Caco-2 (cell line): ENCODE data around the gene PDGFC. TPM values are rescaled to one million over a fixed set of nuclear protein-coding genes. Genes with fewer than 3 reads are reported as not detected.

Source experiments
- BruUV-seq: library from RNA; stranded (reverse); fragments of 400-500 nt; replicated peaks from 2 replicates; lab custom pipeline; 2021; lab: Mats Ljungman, UMichigan
- CTCF ChIA-PET: fragments of 300-600 bp; sonication (Branson Sonifier 250); formaldehyde crosslinking; loops from one replicate; lab custom pipeline; 2022; ENCODE audit warnings: antibody characterized with exemption; lab: Charles Lee
- POLR2A ChIA-PET: fragments of 300-600 bp; sonication (Branson Sonifier 250); formaldehyde crosslinking; loops from one replicate; lab custom pipeline; 2022; ENCODE audit warnings: antibody characterized with exemption; lab: Charles Lee
- DNase-seq, 2 experiments: peaks; one replicate each; pipeline versions ENCODE4 v3.0.0 to v3.0.0-alpha.2; 2020 to 2022
- H3K27me3 ChIP-seq: replicated peaks from 2 replicates; pipeline ENCODE4 v1.6.0; 2011; ENCODE audit warnings: low read length; ENCODE audit not compliant: control insufficient read depth, insufficient read depth
- H3K36me3 ChIP-seq: 2 replicates; pipeline ENCODE4 v1.5.1; 2011; ENCODE audit warnings: low read length; ENCODE audit not compliant: control insufficient read depth, insufficient read depth
- H3K4me1 ChIP-seq: fragments of 250-450 bp; sonication (Bioruptor Pico); 2 replicates; pipeline ENCODE4 v1.5.1; 2020; ENCODE audit warnings: mild to moderate bottlenecking
- H3K4me3 ChIP-seq: 2 replicates; pipeline ENCODE4 v1.5.1; 2011; ENCODE audit warnings: low read depth, mild to moderate bottlenecking, control low read depth, low read length
- H3K9me3 ChIP-seq: fragments of 250-450 bp; sonication (Bioruptor Pico); 2 replicates; pipeline ENCODE4 v1.5.1; 2020; ENCODE audit warnings: mild to moderate bottlenecking, moderate library complexity
- H3K27ac Mint-ChIP-seq: one replicate; pipeline ENCODE4 v1.8.0; 2022; ENCODE audit warnings: mixed read lengths; ENCODE audit not compliant: unreplicated experiment
- H3K27me3 Mint-ChIP-seq: one replicate; pipeline ENCODE4 v1.8.0; 2022; ENCODE audit warnings: mixed read lengths; ENCODE audit not compliant: insufficient read depth, unreplicated experiment
- H3K36me3 Mint-ChIP-seq: one replicate; pipeline ENCODE4 v1.8.0; 2022; ENCODE audit warnings: mild to moderate bottlenecking, mixed read lengths; ENCODE audit not compliant: insufficient read depth, unreplicated experiment
- H3K4me1 Mint-ChIP-seq: one replicate; pipeline ENCODE4 v1.8.0; 2022; ENCODE audit warnings: low read depth, mixed read lengths; ENCODE audit not compliant: unreplicated experiment
- H3K4me3 Mint-ChIP-seq: one replicate; pipeline ENCODE4 v1.8.0; 2022; ENCODE audit warnings: mild to moderate bottlenecking, moderate library complexity, mixed read lengths; ENCODE audit not compliant: unreplicated experiment
- H3K9me3 Mint-ChIP-seq: one replicate; pipeline ENCODE4 v1.8.0; 2022; ENCODE audit warnings: mixed read lengths; ENCODE audit not compliant: unreplicated experiment
- CTCF ChIP-seq, 2 experiments: fragments of 200-600 bp in 1 of 2; IDR thresholded peaks; 1 replicate in 1 of 2; 2 replicates in 1 of 2; pipeline versions ENCODE4 v1.5.1 to v1.8.0; 2011 to 2022; ENCODE audit warnings: antibody characterized with exemption in 1 of 2, control low read depth in 1 of 2, inconsistent platforms in 1 of 2, low read depth in 1 of 2, low read length in 1 of 2, mild to moderate bottlenecking in 1 of 2, moderate library complexity in 1 of 2; ENCODE audit not compliant: insufficient read depth in 1 of 2, severe bottlenecking in 1 of 2, unreplicated experiment in 1 of 2
- intact Hi-C: fragments of 100-400 bp; cut with micrococcal nuclease; formaldehyde crosslinking; loops from one replicate; pipeline ENCODE4 v1.10.0; 2022; ENCODE audit not compliant: unreplicated experiment
- total RNA-seq: library from RNA; stranded (reverse); gene quantifications from 2 replicates; pipeline ENCODE4 v1.2.3, GENCODE V29; 2022

Gene PDGFC
- total RNA-seq, 1 experiment from 2014 or later: 9.5 TPM

- peaks cover 9% of the 10 kb centered on the region for H3K9me3 Mint-ChIP-seq
- H3K27me3 Mint-ChIP-seq: no peaks in the 10 kb centered on the region
- H3K4me1 Mint-ChIP-seq: peaks cover 14% of the 10 kb centered on the region
- Histone ChIP-seq H3K4me1 (no peaks in the 10 kb centered on the region; the same call in 1 of the 2 replicates), H3K36me3 (no peaks in the 10 kb centered on the region), H3K9me3 (no peaks in the 10 kb centered on the region), H3K27me3 (no peaks in the 10 kb centered on the region), H3K4me3 (no peak overlapping the region)
- DNase-seq: no peak
- no peaks in the 10 kb centered on the region for H3K36me3 Mint-ChIP-seq
- no peak overlapping the region for H3K27ac Mint-ChIP-seq
- BruUV-seq: no TSS peak
- intact Hi-C loops: no loop called here
- ChIA-PET POLR2A (no interaction called here), CTCF (no interaction called here)
- no peak overlapping the region for H3K4me3 Mint-ChIP-seq
- TF ChIP-seq CTCF (IDR thresholded peaks at IDR 0.05; ENCODE audit: insufficient read depth in 1 of 2, low read depth in 1 of 2, low read length in 1 of 2, severe bottlenecking in 1 of 2, unreplicated experiment in 1 of 2): no peak
Observed at GRCh38 chr4:156783966-156784365, 187.6 kb downstream of the PDGFC start.

GRCh38 chr4:156782491-156782890 is 189.1 kb downstream of the PDGFC start:
- CTCF ChIA-PET: no interaction called here
- BruUV-seq: no TSS peak
- TF ChIP-seq CTCF (IDR thresholded peaks at IDR 0.05; ENCODE audit: insufficient read depth in 1 of 2, low read depth in 1 of 2, low read length in 1 of 2, severe bottlenecking in 1 of 2, unreplicated experiment in 1 of 2): no peak

GRCh38 chr4:156781852-156782251 is 189.7 kb downstream of the PDGFC start:
- H3K4me1 Mint-ChIP-seq: peaks cover 14% of the 10 kb centered on the region
- no peak for DNase-seq
- Histone ChIP-seq H3K4me1 (no peaks in the 10 kb centered on the region; the same call in 1 of the 2 replicates), H3K9me3 (no peaks in the 10 kb centered on the region), H3K4me3 (no peak overlapping the region), H3K27me3 (no peaks in the 10 kb centered on the region), H3K36me3 (no peaks in the 10 kb centered on the region)
- no peak overlapping the region for H3K4me3 Mint-ChIP-seq
- ChIA-PET CTCF (no interaction called here), POLR2A (no interaction called here)
- H3K27ac Mint-ChIP-seq: no peak overlapping the region
- TF ChIP-seq CTCF (IDR thresholded peaks at IDR 0.05; ENCODE audit: insufficient read depth in 1 of 2, low read depth in 1 of 2, low read length in 1 of 2, severe bottlenecking in 1 of 2, unreplicated experiment in 1 of 2): no peak
- H3K36me3 Mint-ChIP-seq: no peaks in the 10 kb centered on the region
- intact Hi-C loops: no loop called here
- BruUV-seq: no TSS peak
- H3K9me3 Mint-ChIP-seq: peaks cover 9% of the 10 kb centered on the region
- H3K27me3 Mint-ChIP-seq: no peaks in the 10 kb centered on the region

More at GRCh38 chr4:156782491-156782890, 189.1 kb downstream of the PDGFC start:
- Histone ChIP-seq H3K9me3 (no peaks in the 10 kb centered on the region), H3K27me3 (no peaks in the 10 kb centered on the region), H3K4me1 (no peaks in the 10 kb centered on the region; the same call in 1 of the 2 replicates), H3K4me3 (no peak overlapping the region), H3K36me3 (no peaks in the 10 kb centered on the region)
- Mint-ChIP-seq H3K27me3 (no peaks in the 10 kb centered on the region), H3K27ac (no peak overlapping the region), H3K36me3 (no peaks in the 10 kb centered on the region), H3K9me3 (peaks cover 9% of the 10 kb centered on the region), H3K4me3 (no peak overlapping the region), H3K4me1 (peaks cover 14% of the 10 kb centered on the region)
- POLR2A ChIA-PET: no interaction called here
- intact Hi-C loops: no loop called here
- no peak for DNase-seq
